GM19023 (cell line): Measurements from ENCODE around the gene MAPK8IP2.
"Not testable (repeated sequence)": the region's sequence is repeated elsewhere in the genome, so short reads cannot be mapped to it uniquely, and the experiment has no call there.

Experiments used
- ATAC-seq: cut with Tn5 transposase; IDR thresholded peaks from one replicate; pipeline ENCODE4 v1.9.1; 2021; ENCODE audit warnings: mild to moderate bottlenecking, moderate library complexity; ENCODE audit not compliant: unreplicated experiment

MAPK8IP2 gene

DNA sequence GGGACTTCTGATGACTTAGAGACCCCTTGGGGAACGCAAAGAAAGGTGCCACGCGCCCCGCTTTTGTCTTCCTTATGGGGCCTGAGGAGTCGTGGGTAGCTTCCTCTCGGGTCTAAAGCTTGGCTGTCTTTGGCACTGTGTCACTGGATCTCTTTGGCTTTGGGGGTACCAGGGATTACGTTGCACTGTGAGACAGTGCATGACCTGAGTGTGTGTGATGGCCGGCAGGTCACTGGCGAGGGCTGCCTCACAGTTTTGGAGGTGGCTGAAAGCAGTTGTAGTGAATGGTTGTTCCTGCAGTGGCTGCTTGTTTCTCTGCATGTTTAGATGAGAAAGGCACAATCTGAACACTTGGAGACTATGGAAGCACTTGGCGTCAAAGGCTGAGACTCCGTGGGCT, 33.2 kb downstream of the MAPK8IP2 start:
- no peak for ATAC-seq

GRCh38 chr22:50635591-50635990, 35.0 kb downstream of the MAPK8IP2 start:
- no peak for ATAC-seq

GRCh38 chr22:50640296-50640695, 39.7 kb downstream of the MAPK8IP2 start:
- not testable (repeated sequence) for ATAC-seq

- ATAC-seq, result no peak
These were observed 40.5 kb downstream of the MAPK8IP2 start for GRCh38 chr22:50640857-50641647.

DNA sequence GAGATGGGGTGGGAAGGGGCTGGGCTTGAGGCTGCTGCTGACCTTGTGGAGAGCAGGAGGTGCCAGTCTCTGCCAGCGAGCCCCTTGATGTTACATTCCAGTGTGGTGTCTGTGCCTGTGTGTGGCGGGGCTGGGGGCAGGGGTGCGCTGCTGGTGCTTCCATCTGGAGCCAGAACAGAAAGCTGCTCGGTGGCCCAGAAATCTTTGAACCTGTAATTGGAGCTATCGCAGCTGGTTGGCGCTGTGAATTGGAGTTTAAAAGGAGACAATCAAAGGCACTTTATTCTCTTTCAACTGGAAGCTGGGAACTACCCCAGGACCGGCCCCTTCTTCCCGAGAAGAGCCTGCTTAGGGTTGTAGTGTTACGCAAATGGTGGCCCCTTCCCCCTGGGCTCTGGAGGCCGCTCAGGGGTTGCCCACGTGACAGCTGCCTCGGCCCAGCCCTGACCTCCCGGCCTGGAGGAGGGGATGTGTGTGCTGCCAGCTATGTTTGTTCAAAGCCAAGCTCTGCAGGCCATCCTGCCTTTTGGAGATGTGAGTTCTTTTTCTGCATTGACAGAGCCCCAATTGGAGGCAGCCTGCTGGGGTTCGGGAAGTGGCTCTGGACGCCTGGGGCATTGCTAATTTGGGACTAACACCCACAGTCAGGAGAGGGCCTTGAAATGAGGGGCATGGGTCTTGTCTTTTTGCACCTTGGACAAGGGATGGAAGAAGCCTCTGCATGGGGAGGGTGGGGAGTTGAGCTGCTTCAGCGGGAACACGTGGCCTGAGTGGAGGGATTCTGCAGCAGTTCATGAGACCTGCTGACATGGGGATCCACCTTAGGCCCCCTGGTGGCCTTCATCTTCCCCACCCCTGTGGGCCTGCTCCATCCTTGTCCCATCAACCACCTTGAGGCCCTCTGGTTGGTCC, 41.4 kb downstream of the MAPK8IP2 start:
- no peak for ATAC-seq

DNA sequence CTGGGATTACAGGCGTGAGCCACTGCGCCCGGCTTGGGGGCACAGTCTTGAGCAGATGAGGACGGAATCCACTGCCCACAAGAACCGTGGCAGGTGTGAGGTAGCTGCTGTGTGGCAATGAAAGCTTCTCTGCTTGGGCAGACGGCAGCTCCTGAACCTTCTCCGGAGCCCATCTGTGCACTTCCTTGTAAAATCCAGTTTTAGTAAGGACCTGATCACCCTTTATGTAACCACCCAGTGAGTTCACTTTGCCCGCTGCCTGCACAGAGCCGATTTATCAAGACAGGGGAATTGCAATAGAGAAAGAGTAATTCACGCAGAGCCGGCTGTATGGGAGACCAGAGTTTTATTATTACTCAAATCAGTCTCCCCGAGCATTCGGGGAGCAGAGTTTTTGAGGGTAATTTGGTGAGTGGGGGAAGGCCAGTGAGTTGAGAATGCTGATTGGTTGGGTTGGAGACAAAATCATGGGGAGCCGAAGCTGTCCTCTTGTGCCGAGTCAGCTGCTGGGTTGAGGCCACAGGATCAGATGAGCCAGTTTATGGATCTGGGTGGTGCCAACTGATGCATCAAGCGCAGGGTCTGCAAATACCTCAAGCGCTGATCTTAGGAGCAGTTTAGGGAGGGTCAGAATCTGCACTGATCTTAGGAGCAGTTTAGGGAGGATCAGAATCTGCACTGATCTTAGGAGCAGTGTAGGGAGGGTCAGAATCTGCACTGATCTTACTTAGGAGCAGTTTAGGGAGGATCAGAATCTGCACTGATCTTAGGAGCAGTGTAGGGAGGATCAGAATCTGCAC, 42.6 kb downstream of the MAPK8IP2 start:
- not testable (repeated sequence) for ATAC-seq

DNA sequence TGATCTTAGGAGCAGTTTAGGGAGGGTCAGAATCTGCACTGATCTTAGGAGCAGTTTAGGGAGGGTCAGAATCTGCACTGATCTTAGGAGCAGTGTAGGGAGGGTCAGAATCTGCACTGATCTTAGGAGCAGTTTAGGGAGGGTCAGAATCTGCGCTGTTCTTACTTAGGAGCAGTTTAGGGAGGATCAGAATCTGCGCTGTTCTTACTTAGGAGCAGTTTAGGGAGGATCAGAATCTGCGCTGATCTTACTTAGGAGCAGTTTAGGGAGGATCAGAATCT, 43.2 kb downstream of the MAPK8IP2 start:
- ATAC-seq, result not testable (repeated sequence)

DNA sequence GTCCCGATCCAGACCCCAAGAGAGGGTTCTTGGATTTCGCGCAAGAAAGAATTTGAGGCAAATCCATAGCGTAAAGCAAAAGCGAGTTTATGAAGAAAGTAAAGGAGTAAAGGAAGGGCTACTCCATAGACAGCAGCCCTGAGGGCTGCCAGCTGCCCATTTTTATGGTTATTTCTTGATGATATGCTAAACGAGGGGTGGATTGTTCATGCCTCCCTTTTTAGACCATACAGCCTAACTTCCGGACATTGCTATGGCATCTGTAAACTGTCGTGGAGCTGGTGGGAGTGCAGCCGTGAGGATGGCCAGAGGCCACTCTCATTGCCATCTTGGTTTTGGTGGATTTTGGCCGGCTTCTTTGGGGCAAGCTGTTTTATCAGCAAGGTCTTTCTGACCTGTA, 52.7 kb downstream of the MAPK8IP2 start:
- ATAC-seq, result no peak

DNA sequence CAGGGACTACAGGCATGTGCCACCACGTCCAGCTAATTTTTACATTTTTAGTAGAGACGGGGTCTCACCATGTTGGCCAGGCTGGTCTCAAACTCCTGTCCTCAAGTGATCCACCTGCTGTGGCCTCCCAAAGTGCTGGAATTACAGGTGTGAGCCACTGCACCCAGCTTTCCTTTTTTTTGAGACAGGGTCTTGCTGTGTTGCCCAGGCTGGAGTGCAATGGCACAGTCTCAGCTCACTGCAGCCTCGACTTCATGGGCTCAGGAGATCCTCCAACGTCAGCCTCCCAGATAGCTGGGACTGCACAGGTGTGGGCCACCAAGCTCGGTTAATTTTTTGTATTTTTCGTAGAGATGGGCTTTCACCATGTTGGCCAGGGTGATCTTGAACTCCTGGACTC, 54.1 kb downstream of the MAPK8IP2 start:
- not testable (repeated sequence) for ATAC-seq

GRCh38 chr22:50656122-50657070, 55.8 kb downstream of the MAPK8IP2 start:
- no peak for ATAC-seq

DNA sequence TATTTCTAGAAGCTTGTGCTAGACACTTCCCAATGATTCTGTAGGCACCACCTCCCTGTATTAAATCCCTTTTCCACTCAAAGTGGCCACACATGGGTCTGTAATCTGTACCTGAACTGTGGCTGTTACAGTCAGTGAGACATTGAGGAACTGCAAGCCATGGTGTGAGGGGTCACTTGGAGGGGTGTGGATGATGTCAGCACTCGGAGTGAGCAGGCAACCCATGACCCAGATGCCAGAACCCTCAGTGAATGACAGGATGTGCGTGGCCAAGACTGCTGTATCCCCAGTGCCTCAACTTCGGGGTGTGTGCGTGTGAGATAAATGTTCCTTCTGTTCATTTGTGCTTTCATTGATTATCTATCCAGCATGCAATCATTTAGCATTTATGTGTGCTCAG, 57.3 kb downstream of the MAPK8IP2 start:
- no peak for ATAC-seq

- not testable (repeated sequence) for ATAC-seq
These were observed 59.1 kb downstream of the MAPK8IP2 start for GRCh38 chr22:50659711-50660110.

GRCh38 chr22:50660306-50660705, 59.7 kb downstream of the MAPK8IP2 start:
- no peak for ATAC-seq
